Right lobe of liver (tissue), 6 donors: ENCODE results near the gene CHKA. TPM values are rescaled to one million over a fixed set of nuclear protein-coding genes. Genes with fewer than 3 reads are reported as not detected.

ENCODE experiments used
- ATAC-seq, 4 donors: fragments of 200-7000 bp; cut with Tn5 transposase; one replicate each; pipeline ENCODE4 v1.9.1; 2020; ENCODE audit warnings: mild to moderate bottlenecking in 4 of 4, moderate library complexity in 4 of 4
- DNase-seq, 3 donors: peaks; one replicate each; pipeline ENCODE4 v3.0.0-alpha.2; 2020
- H3K27ac ChIP-seq, 3 donors: fragments of 200-600 bp; one replicate each; pipeline ENCODE4 v1.8.0; 2022
- H3K27me3 ChIP-seq, 2 donors: fragments of 200-600 bp; one replicate each; pipeline ENCODE4 v1.8.0; 2022
- H3K36me3 ChIP-seq, 4 donors: fragments of 200-600 bp; sonication (generic) in 1 of 4; one replicate each; pipeline versions ENCODE4 v1.5.1 to v1.8.0; 2017 to 2022; ENCODE audit warnings: control low read depth in 1 of 4
- H3K4me1 ChIP-seq, 4 donors: fragments of 200-600 bp; sonication (generic) in 1 of 4; one replicate each; pipeline versions ENCODE4 v1.5.1 to v1.8.0; 2017 to 2022; ENCODE audit warnings: control low read depth in 1 of 4
- H3K4me3 ChIP-seq, 3 donors: fragments of 200-600 bp; one replicate each; pipeline ENCODE4 v1.8.0; 2022
- H3K9me3 ChIP-seq, 4 donors: fragments of 200-600 bp; sonication (generic) in 1 of 4; one replicate each; pipeline versions ENCODE4 v1.5.1 to v1.8.0; 2017 to 2022; ENCODE audit warnings: control low read depth in 1 of 4
- POLR2A ChIP-seq: fragments of 450-650 bp; IDR thresholded peaks from one replicate; pipeline ENCODE4 v1.6.1; 2017; ENCODE audit warnings: antibody characterized with exemption, mild to moderate bottlenecking
- WGBS: methylation state at CpG from one replicate; pipeline ENCODE4 v1.1.6; 2018; ENCODE audit warnings: low coverage, low lambda C conversion rate; ENCODE audit not compliant: insufficient coverage; ENCODE audit errors: missing lambda C conversion rate; 5-methylcytosine and 5-hydroxymethylcytosine counted together
- intact Hi-C, 2 donors: fragments of 100-400 bp; cut with DNase I; formaldehyde crosslinking; loops; one replicate each; pipeline versions ENCODE4 v1.11.2 to v1.14.1; 2022
- total RNA-seq, 6 experiments: library from RNA; depleted of rRNA in 2 of 6; stranded (reverse); fragments of >200 nt in 2 of 6; fragmentation: NEBNext Ultra II Directional in 3 of 6; extraction: Animal tissue kit (Norgen Biotek cat#: 25700) in 3 of 6; gene quantifications; one replicate each; pipeline versions ENCODE4 v1.1.0 to v1.2.4, GENCODE V29; 2016 to 2023
- TF ChIP-seq, protein P1 (sequence below), 4 donors: fragments of 200-600 bp in 3 of 4; fragments of 450-650 bp in 1 of 4; IDR thresholded peaks; one replicate each; pipeline versions ENCODE4 v1.5.1 to v1.8.0; 2016 to 2022; ENCODE audit warnings: antibody characterized with exemption in 4 of 4, mild to moderate bottlenecking in 2 of 4
- donor health status: DM: no; HTN: yes; CAD: no.
- donor health status: DM: no; HTN: no; CAD: no.
- donor health status: DM: no; HTN: no; CAD: no.
- donor health status: DM: no; HTN: yes; CAD: no.
- donor health status: DM: no; HTN: yes; CAD: no.

Gene CHKA
- total RNA-seq, 6 experiments from 2014 or later = 15.1 to 35.8 (median 28.5) TPM

DNA sequence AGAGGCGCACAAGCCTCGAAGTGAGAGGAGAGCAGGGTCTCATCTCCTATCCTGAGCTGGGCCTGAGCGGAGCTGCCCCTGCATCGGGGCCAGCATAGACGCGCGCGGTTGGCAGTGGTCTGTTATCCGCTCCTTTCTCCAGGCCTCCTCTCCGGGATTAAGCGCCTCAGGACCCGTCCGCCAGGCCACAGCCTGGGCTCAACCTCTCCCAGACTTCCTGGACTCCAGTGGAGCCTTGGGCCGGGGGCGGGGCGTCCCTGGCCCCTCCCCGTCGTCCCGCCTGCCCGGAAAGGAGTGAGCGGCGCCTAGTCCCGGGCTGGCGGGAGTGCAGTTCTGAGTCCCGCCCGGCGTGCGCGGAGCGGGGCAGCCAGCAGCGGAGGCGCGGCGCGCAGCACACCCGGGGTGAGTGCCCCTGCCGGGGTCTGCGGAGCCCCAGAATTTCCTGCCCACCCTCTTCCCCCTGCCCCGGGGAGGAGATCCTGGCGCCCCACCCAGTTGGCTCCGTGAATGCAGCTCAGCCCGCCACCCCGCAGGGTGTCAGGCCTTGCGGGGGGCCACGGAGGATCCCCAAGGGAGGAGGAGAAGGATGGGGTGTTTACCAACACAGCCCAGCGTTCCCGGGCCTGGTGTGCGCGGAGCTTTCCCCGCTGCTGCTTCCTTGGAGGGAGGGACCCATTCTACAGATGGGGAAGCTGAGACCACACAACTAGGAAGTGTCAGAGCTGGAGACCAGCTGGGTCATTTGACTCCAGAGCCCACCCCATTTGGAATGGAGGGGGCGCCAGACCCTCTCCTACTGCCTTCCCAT, 82.3 kb downstream of the CHKA start, which contains the start of gene TCIRG1:
Gene TCIRG1 (plus strand): TSS at position 308 of the 808 bp plus-strand sequence. CDS start 2,247 bp downstream, outside the sequence.
- H3K27me3 ChIP-seq = no peaks in the 10 kb centered on the region
- peak; percentile 93 to 94 (median 93) for DNase-seq
- intact Hi-C loops = no loop called here
- TF ChIP-seq, protein P1, sequence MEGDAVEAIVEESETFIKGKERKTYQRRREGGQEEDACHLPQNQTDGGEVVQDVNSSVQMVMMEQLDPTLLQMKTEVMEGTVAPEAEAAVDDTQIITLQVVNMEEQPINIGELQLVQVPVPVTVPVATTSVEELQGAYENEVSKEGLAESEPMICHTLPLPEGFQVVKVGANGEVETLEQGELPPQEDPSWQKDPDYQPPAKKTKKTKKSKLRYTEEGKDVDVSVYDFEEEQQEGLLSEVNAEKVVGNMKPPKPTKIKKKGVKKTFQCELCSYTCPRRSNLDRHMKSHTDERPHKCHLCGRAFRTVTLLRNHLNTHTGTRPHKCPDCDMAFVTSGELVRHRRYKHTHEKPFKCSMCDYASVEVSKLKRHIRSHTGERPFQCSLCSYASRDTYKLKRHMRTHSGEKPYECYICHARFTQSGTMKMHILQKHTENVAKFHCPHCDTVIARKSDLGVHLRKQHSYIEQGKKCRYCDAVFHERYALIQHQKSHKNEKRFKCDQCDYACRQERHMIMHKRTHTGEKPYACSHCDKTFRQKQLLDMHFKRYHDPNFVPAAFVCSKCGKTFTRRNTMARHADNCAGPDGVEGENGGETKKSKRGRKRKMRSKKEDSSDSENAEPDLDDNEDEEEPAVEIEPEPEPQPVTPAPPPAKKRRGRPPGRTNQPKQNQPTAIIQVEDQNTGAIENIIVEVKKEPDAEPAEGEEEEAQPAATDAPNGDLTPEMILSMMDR (IDR thresholded peaks at IDR 0.05) = no peak
- TF ChIP-seq POLR2A = peak; percentile 99
- peak; percentile 74 to 85 (median 80) for ATAC-seq
- H3K36me3 ChIP-seq = peaks cover 0 to 5% (median 2%) of the 10 kb centered on the region in 4 donors
- H3K4me3 ChIP-seq = peak within 1 kb of the TSS; percentile 73 to 91 (median 75)
- no peaks in the 10 kb centered on the region for H3K9me3 ChIP-seq
- 8% methylated on average over 16 of the region's 51 CpGs for WGBS
- H3K27ac ChIP-seq = peak within 1 kb of the TSS; percentile 81 to 97 (median 94)
- peaks cover 0 to 39% (median 15%) of the 10 kb centered on the region in 4 donors for H3K4me1 ChIP-seq

DNA sequence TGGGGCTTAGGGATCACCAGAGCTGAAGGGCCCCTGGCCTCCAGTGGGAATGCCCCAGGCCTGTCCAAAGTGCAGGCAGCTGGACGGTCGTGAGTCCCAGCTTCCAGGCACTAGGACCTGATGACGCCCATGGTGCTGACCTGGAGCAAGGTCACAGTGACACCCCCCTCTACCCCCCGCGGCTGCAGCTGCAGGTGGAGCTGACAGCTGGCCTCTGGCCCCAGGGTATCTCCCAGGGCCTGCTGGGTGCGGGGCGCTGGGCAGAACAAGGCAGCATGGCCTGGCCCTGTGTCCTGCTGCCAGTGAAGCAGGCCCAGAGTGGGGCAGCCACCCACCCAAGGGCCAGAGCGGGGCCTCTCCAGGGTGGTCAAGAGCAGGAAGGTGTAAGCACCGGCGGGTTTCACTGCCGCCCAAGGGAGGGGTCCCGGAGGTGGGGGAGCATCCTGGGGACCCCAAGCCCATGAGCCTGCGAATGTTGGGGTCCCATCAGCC, 82.9 kb downstream of the CHKA start:
- Histone ChIP-seq H3K4me1 (peaks cover 0 to 46% (median 19%) of the 10 kb centered on the region in 4 donors), H3K36me3 (peaks cover 0 to 8% (median 3%) of the 10 kb centered on the region in 4 donors), H3K4me3 (peak overlapping the region; percentile 73 to 91 (median 75)), H3K27me3 (no peaks in the 10 kb centered on the region), H3K27ac (peak overlapping the region; percentile 81 to 97 (median 94)), H3K9me3 (no peaks in the 10 kb centered on the region)
- intact Hi-C loops = no loop called here
- no CpG with 5 or more reads among the region's 13 CpGs for WGBS
- DNase-seq (peak; percentile 92 to 97 (median 95)), ATAC-seq (peak; percentile 62 to 72 (median 68))
- TF ChIP-seq, protein P1 (IDR thresholded peaks at IDR 0.05) = no peak
- TF ChIP-seq POLR2A = no peak

DNA sequence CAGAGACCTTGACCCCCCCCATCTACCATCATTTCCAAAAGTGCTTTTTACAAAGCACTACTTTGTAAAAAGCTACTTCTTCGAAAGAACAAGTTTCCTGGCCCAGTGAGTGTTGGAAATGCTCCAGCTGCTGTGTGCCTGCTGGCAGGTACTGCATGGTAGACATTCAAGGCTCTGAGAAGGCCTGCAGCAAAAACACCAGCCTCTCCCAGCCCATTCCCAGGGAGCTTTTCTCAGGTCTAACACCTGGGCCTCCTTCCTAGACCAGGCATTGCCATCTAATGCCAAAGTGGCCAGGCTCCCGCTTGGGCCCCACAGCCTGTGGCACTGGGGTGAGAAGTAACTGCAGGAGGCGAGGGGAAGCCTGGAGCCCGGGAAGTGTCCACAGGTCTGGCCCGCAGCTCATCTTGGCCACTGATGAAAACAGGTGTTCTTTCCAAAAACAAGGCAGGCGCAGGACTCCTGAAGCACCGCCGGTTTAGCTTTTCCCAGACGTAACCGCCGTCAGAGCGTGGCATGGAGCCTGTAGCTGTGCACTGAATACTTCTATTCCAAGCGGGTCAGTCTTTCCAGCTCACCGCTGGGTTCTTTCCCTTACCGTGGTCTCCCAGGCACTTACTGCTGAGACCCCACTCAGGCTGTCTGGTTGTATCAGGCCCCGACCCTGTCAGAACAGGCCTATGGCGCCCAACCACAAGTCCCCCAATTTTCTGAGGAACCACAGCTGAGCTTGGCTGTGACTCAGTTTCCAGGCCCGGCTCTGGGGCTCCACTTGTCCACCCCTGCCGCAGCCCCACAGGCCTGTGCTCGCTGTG, 83.6 kb downstream of the CHKA start:
- Histone ChIP-seq H3K4me3 (no peak overlapping the region), H3K9me3 (no peaks in the 10 kb centered on the region), H3K27ac (peak overlapping the region; percentile 81 to 97 (median 94)), H3K4me1 (peaks cover 0 to 52% (median 22%) of the 10 kb centered on the region in 4 donors), H3K36me3 (peaks cover 0 to 8% (median 3%) of the 10 kb centered on the region in 4 donors), H3K27me3 (no peaks in the 10 kb centered on the region)
- DNase-seq (peak; percentile 51 to 82 (median 61)), ATAC-seq (no peak)
- 29% methylated on average over 5 of the region's 20 CpGs for WGBS
- intact Hi-C loops = no loop called here
- no peak for TF ChIP-seq POLR2A
- TF ChIP-seq, protein P1 (IDR thresholded peaks at IDR 0.05) = no peak

DNA sequence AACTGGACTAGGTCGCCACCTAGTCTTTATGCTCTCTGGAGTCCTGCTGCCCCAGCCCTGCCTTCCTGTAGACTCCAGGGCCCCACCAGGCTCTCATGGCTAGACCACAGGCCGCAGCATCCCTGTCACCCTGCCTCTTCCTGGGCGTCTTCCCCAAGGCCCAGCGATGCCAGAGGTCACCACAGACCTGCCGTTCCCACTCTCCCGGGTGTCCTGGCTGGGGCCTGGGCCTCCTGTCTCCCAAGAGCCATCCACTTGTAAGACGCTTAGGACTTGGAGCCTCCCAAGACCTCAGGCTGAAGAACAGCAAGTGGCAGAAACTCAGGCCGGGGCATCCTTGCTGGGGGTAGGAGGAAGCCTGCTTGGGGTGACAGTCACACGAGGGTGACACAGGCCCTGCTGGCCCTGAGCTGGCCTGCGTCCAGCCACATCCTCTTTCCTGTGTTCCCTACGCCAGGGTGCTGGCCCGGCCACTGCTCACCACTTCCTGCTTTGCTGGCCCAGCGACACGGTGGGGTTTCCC, 84.4 kb downstream of the CHKA start:
- no peak for TF ChIP-seq POLR2A
- TF ChIP-seq, protein P1 (IDR thresholded peaks at IDR 0.05) = no peak
- intact Hi-C loops = no loop called here
- peaks cover 0 to 58% (median 25%) of the 10 kb centered on the region in 4 donors for H3K4me1 ChIP-seq
- DNase-seq = peak; percentile 73 to 87 (median 85)
- no peaks in the 10 kb centered on the region for H3K27me3 ChIP-seq
- H3K9me3 ChIP-seq = no peaks in the 10 kb centered on the region
- no peak overlapping the region for H3K4me3 ChIP-seq
- H3K36me3 ChIP-seq = peaks cover 0 to 8% (median 3%) of the 10 kb centered on the region in 4 donors
- H3K27ac ChIP-seq = peak overlapping the region; percentile 81 to 97 (median 94)
- WGBS = 13% methylated on average over 3 of the region's 14 CpGs
- peak in 3 of 4 donors; percentile 20 to 40 (median 30) for ATAC-seq
